GM13977 (cell line): ENCODE measurements around the gene MAPRE2.

Experiments used
- DNase-seq: peaks from one replicate; pipeline ENCODE4 v3.0.0; 2012; ENCODE audit warnings: low spot score
- in situ Hi-C: fragments of 300-500 bp; cut with MboI; formaldehyde crosslinking; loops from one replicate; pipeline ENCODE4 v1.12.0; 2022; ENCODE audit warnings: low sequenced_read_pairs, low pct_unique_long_range_greater_than_20kb, mixed read lengths, inconsistent platforms; ENCODE audit not compliant: unreplicated experiment
- TF ChIP-seq, protein P1 (sequence below): IDR thresholded peaks from 2 replicates; pipeline ENCODE4 v1.5.1; 2012; ENCODE audit warnings: mild to moderate bottlenecking, control low read depth; ENCODE audit not compliant: insufficient read depth; ENCODE audit errors: extremely low read depth, missing control alignments

MAPRE2 gene

GRCh38 chr18:35114305-35114704 is 73.1 kb downstream of the MAPRE2 start:
- DNase-seq, result no peak
- in situ Hi-C loops, result no loop called here
- TF ChIP-seq, protein P1, sequence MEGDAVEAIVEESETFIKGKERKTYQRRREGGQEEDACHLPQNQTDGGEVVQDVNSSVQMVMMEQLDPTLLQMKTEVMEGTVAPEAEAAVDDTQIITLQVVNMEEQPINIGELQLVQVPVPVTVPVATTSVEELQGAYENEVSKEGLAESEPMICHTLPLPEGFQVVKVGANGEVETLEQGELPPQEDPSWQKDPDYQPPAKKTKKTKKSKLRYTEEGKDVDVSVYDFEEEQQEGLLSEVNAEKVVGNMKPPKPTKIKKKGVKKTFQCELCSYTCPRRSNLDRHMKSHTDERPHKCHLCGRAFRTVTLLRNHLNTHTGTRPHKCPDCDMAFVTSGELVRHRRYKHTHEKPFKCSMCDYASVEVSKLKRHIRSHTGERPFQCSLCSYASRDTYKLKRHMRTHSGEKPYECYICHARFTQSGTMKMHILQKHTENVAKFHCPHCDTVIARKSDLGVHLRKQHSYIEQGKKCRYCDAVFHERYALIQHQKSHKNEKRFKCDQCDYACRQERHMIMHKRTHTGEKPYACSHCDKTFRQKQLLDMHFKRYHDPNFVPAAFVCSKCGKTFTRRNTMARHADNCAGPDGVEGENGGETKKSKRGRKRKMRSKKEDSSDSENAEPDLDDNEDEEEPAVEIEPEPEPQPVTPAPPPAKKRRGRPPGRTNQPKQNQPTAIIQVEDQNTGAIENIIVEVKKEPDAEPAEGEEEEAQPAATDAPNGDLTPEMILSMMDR, result no peak

DNA sequence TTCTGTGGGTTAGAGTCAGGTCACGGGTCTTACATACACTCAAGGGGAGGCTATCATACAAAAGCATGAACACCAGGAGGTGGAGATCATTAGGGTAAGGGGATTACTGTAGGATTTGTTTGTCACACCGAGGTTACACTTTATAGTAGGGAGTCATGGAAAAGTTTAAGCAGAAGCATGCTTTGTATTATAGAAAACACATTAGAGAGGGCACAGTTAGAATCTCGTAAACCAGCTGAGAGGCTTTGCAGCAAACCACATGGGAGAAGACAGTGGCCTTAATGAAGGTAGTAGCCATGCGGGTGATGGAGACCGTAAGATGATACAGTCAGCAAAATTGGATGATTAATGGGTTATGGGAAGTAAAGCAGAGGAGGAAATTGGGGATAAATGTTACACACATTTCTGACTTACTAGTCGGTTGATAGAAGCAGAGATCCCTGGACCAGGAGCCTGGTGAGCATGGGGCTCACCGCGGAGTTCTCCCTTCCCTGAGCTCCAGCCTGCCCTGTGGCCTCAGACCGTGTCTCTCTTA is 75.6 kb downstream of the MAPRE2 start:
- TF ChIP-seq, protein P1, result no peak
- in situ Hi-C loops, result no loop called here
- DNase-seq, result no peak

DNA sequence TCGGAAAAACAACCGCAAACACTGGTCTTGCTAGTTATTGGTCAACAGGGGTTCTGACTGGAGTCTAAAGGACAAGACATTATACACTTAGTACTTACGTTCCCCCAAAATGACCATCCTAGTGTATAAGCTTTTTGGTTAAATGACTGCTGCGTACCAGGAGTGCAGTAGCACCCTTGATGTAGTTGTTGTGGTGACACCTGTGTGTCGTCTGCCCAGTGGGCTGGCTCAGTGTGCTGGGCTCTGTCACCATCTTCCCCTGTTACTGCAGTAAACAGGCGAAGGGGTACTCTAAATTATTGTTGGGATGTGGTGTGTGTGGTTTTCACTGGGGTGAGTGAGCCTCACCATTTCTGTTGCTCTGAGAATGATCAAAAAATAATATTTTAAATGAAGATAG is 76.2 kb downstream of the MAPRE2 start:
- DNase-seq, result no peak
- in situ Hi-C loops, result no loop called here
- TF ChIP-seq, protein P1, result no peak

DNA sequence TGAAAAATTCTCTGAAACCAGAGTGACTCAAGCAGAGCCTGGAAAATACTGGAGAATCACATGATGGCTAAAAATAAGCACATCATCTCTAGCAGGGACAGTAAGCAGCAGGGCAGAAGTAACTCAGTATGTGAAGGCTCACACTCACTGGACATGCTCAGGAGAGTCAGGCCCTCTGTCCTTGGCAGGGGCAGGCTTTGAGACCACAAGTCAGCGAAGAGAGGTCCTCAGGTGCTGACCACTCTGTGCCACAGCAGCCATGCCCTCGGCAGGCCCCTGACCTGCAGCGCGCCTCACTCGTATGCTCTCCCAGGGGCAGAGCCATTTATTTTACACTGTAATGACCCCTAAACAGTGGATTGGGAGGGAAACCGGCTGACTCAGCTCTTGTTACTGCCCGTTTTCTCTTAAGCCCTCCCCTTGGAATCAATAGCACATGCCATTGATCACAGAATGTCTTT is 76.8 kb downstream of the MAPRE2 start:
- in situ Hi-C loops, result no loop called here
- TF ChIP-seq, protein P1, result no peak
- DNase-seq, result no peak

DNA sequence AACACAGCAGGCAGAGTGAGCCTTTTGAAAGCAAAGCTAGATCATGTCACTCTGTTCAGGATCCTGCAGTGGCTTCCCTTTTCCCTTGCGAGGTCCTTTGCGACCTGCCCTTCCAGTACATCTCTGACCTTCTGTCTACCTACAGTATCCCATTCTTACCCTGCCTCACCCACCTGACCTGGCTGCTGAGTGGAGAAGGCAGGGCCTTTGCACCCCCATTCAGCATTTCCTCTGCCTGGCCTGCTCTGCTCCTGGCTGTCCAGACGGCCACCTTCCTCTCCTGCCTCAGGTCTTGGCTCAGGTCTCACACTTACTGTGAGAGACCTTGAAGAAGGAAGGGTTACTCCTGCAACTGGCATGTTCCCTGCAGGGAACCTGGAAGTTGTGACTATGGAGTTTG is 77.4 kb downstream of the MAPRE2 start:
- in situ Hi-C loops, result no loop called here

DNA sequence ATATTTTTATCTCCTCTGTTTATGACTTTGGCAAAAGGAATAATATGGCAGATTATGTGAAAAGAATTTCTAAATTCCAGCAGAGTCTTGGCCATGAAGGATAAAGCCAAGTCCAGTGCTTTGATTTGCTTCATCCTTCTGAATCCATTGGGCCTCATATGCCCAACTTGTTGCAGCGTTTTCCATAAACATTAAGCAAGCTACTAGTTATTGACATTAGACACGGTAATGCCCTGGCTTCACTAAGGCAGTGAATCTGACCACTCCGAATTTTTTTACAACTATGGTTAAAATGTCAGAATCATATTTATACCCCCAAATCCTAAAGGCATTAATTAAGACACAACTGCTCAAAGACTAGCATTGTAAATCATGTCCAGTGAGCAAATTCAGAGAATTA is 79.8 kb downstream of the MAPRE2 start:
- TF ChIP-seq, protein P1, result no peak
- in situ Hi-C loops, result no loop called here
- no peak for DNase-seq

More for the DNA sequence above, 77.4 kb downstream of the MAPRE2 start:
- TF ChIP-seq, protein P1, result no peak
- DNase-seq, result no peak
